MM.1S (cell line): Measurements from ENCODE around the gene AP2A1.

ENCODE experiments used
- DNase-seq: peaks from one replicate; pipeline ENCODE4 v3.0.0-alpha.2; 2015
- H2AFZ ChIP-seq: fragments of 300-600 bp; sonication (generic); 2 replicates; pipeline ENCODE4 v1.6.0; 2016; ENCODE audit warnings: antibody characterized with exemption, low read length
- H3F3A ChIP-seq: fragments of 300-600 bp; sonication (generic); 2 replicates; pipeline ENCODE4 v1.6.1; 2016; ENCODE audit warnings: mild to moderate bottlenecking, antibody characterized with exemption, low read length, moderate library complexity, mixed read lengths; ENCODE audit not compliant: insufficient read depth
- H3K27ac ChIP-seq: fragments of 300-600 bp; sonication (generic); 2 replicates; pipeline ENCODE4 v1.5.1; 2016; ENCODE audit warnings: mild to moderate bottlenecking, low read length
- H3K27me3 ChIP-seq: fragments of 300-600 bp; sonication (generic); replicated peaks from 2 replicates; pipeline ENCODE4 v1.6.0; 2016; ENCODE audit warnings: low read length; ENCODE audit not compliant: insufficient read depth
- H3K36me3 ChIP-seq: fragments of 300-600 bp; sonication (generic); replicated peaks from 2 replicates; pipeline ENCODE4 v1.6.1; 2016; ENCODE audit warnings: mild to moderate bottlenecking, low read length, mixed read lengths; ENCODE audit not compliant: insufficient read depth
- H3K4me1 ChIP-seq: fragments of 300-600 bp; sonication (generic); 2 replicates; pipeline ENCODE4 v1.6.1; 2016; ENCODE audit warnings: low read length, mixed read lengths
- H3K4me2 ChIP-seq: fragments of 300-600 bp; sonication (generic); 2 replicates; pipeline ENCODE4 v1.6.0; 2016; ENCODE audit warnings: low read depth, low read length
- H3K4me3 ChIP-seq: fragments of 300-600 bp; sonication (generic); 2 replicates; pipeline ENCODE4 v1.5.1; 2016; ENCODE audit warnings: low read length, mixed read lengths
- H3K79me2 ChIP-seq: fragments of 300-600 bp; sonication (generic); 2 replicates; pipeline ENCODE4 v1.6.1; 2016; ENCODE audit warnings: mixed run types, low read length, mixed read lengths
- H3K9ac ChIP-seq: fragments of 300-600 bp; sonication (generic); 2 replicates; pipeline ENCODE4 v1.6.1; 2016; ENCODE audit warnings: low read length, mixed read lengths
- H3K9me2 ChIP-seq: fragments of 300-600 bp; sonication (generic); replicated peaks from 2 replicates; pipeline ENCODE4 v1.6.1; 2016; ENCODE audit warnings: mild to moderate bottlenecking, low read length, mixed read lengths; ENCODE audit not compliant: insufficient read depth
- H3K9me3 ChIP-seq: fragments of 300-600 bp; sonication (generic); replicated peaks from 2 replicates; pipeline ENCODE4 v1.6.1; 2016; ENCODE audit warnings: mild to moderate bottlenecking, low read length, mixed read lengths; ENCODE audit not compliant: insufficient read depth
- H4K20me1 ChIP-seq: fragments of 300-600 bp; sonication (generic); 2 replicates; pipeline ENCODE4 v1.6.1; 2016; ENCODE audit warnings: mild to moderate bottlenecking, low read length, moderate library complexity, mixed read lengths; ENCODE audit not compliant: insufficient read depth
- EZH2 ChIP-seq: fragments of 300-600 bp; sonication (generic); optimal IDR thresholded peaks from 2 replicates; pipeline ENCODE3; 2017; ENCODE audit warnings: low read depth, mild to moderate bottlenecking, antibody characterized with exemption, low read length, mixed read lengths
- EZH2phosphoT487 ChIP-seq: fragments of 300-600 bp; sonication (generic); IDR thresholded peaks from 2 replicates; pipeline ENCODE4 v1.6.1; 2018; ENCODE audit warnings: antibody characterized with exemption, low read length
- TF ChIP-seq, protein P1 (sequence below): fragments of 300-600 bp; sonication (generic); IDR thresholded peaks from 2 replicates; pipeline ENCODE4 v1.5.1; 2016; ENCODE audit warnings: antibody characterized with exemption, low read length, mixed read lengths

Gene AP2A1

GRCh38 chr19:49849433-49850220 lies 82.8 kb downstream of the AP2A1 start:
- no peaks in the 10 kb centered on the region for H3K9me2 ChIP-seq
- 0 out of 2 replicates have a peak overlapping the region, but pooled peaks have one; percentile 100 for H3K9ac ChIP-seq
- TF ChIP-seq, protein P1, sequence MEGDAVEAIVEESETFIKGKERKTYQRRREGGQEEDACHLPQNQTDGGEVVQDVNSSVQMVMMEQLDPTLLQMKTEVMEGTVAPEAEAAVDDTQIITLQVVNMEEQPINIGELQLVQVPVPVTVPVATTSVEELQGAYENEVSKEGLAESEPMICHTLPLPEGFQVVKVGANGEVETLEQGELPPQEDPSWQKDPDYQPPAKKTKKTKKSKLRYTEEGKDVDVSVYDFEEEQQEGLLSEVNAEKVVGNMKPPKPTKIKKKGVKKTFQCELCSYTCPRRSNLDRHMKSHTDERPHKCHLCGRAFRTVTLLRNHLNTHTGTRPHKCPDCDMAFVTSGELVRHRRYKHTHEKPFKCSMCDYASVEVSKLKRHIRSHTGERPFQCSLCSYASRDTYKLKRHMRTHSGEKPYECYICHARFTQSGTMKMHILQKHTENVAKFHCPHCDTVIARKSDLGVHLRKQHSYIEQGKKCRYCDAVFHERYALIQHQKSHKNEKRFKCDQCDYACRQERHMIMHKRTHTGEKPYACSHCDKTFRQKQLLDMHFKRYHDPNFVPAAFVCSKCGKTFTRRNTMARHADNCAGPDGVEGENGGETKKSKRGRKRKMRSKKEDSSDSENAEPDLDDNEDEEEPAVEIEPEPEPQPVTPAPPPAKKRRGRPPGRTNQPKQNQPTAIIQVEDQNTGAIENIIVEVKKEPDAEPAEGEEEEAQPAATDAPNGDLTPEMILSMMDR: no peak
- TF ChIP-seq EZH2phosphoT487: no peak
- TF ChIP-seq EZH2: no peak
- H3K4me2 ChIP-seq: peak overlapping the region; percentile 72
- peak overlapping the region; percentile 91 for H3K4me3 ChIP-seq
- no peak for DNase-seq
- no peaks in the 10 kb centered on the region for H3K27me3 ChIP-seq
- no peaks in the 10 kb centered on the region for H3K36me3 ChIP-seq
- H2AFZ ChIP-seq: 0 out of 2 replicates have a peak overlapping the region, but pooled peaks have one; percentile 92
- peaks cover 15% of the 10 kb centered on the region for H3K4me1 ChIP-seq
- no peak overlapping the region for H3K27ac ChIP-seq
- peaks cover 32% of the 10 kb centered on the region for H3K79me2 ChIP-seq
- H3F3A ChIP-seq: peaks cover 12% of the 10 kb centered on the region
- no peaks in the 10 kb centered on the region; the same call in 1 of the 2 replicates for H4K20me1 ChIP-seq
- H3K9me3 ChIP-seq: no peaks in the 10 kb centered on the region

- Histone ChIP-seq H3K4me2 (peak overlapping the region; percentile 72), H3K27ac (no peak overlapping the region), H3K4me3 (peak overlapping the region; percentile 91), H3K27me3 (no peaks in the 10 kb centered on the region), H3K36me3 (no peaks in the 10 kb centered on the region), H3K9me2 (no peaks in the 10 kb centered on the region), H3K79me2 (peaks cover 32% of the 10 kb centered on the region), H3F3A (peaks cover 14% of the 10 kb centered on the region), H2AFZ (peak overlapping the region; percentile 92), H3K4me1 (peaks cover 15% of the 10 kb centered on the region), H3K9ac (peak overlapping the region; percentile 100; the same call in 1 of the 2 replicates), H4K20me1 (no peaks in the 10 kb centered on the region; the same call in 1 of the 2 replicates), H3K9me3 (no peaks in the 10 kb centered on the region)
- TF ChIP-seq, protein P1: no peak
- TF ChIP-seq EZH2phosphoT487: no peak
- TF ChIP-seq EZH2: no peak
- no peak for DNase-seq
Measured at GRCh38 chr19:49850221-49850486, 83.4 kb downstream of the AP2A1 start.

DNA sequence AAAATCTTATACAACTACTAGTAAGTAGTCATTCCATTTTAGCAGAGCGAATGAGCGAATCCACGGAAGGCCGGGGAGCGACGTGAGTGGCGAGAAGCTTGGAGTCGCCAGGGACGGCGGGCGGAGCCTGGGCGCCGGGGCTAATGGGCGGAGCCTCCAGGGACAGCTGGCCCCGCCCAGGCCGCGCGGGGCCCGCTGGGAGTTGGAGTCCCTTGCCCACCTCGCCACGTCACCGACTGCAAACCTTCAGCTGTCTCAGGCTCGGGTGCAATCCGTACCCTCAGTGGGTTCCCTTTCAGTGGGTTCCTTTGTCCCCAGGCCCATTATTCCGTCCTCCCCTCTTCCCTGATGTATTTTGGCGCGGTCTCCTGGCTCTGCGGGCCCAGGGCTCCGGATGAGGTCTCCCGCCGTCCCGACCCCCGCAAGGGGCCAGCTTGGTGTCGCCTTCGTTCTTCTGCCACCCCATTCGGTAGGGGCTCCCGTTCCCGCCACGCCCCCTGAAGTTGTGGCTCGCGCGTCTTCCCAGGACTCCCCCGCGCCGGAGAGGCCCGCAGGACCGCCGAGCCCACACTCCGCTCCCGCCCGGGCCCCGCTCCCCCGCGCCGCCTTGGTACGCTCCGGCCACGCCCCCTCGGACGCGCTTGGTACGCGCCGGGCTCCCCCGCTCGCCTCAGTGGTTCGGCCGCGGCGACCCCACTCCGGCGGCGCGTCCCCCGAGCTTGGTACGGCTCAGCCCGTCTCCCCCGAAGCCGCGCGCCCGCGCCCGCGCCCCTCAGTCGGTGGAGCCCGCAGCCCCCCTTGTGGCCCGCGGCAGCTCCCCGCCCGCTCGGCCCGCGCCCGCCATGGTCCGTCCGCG lies 83.9 kb downstream of the AP2A1 start, which contains the start of gene PTOV1:
TSS of gene PTOV1 (plus strand) at position 673 of the 856 bp plus-strand sequence.
- Histone ChIP-seq H3K9ac (peak within 1 kb of the TSS; percentile 100), H3K9me3 (no peaks in the 10 kb centered on the region), H3K4me3 (peak within 1 kb of the TSS; percentile 91), H3K9me2 (no peaks in the 10 kb centered on the region), H3K27ac (peak within 1 kb of the TSS; percentile 96), H4K20me1 (no peaks in the 10 kb centered on the region; the same call in 1 of the 2 replicates), H3F3A (peaks cover 19% of the 10 kb centered on the region), H3K4me1 (peaks cover 15% of the 10 kb centered on the region), H3K79me2 (peaks cover 32% of the 10 kb centered on the region), H2AFZ (peak within 1 kb of the TSS; percentile 92), H3K36me3 (no peaks in the 10 kb centered on the region), H3K4me2 (peak within 1 kb of the TSS; percentile 86), H3K27me3 (no peaks in the 10 kb centered on the region)
- peak; percentile 91 for DNase-seq
- TF ChIP-seq, protein P1: no peak
- TF ChIP-seq EZH2 (no peak), EZH2phosphoT487 (no peak)
